ENCODE data around the gene C12orf43. TPM values are rescaled to one million over a fixed set of nuclear protein-coding genes. Genes with fewer than 3 reads are reported as not detected.

The C12orf43 gene
- total and polyA plus RNA-seq, 2 of the 4 experiments (the other 2 are of a cell fraction): 12.5 to 13.5 TPM

- H4K5ac ChIP-seq (ENCODE audit: low read depth, low read length): no peak overlapping the region
- H3K27me3 ChIP-seq (ENCODE audit: control insufficient read depth, insufficient read depth, low read length): peaks cover 14% of the 10 kb centered on the region
- TF ChIP-seq RFX5 (IDR thresholded peaks at IDR 0.05; ENCODE audit: low read depth, low read length): no peak
- no peak for TF ChIP-seq MXI1 (IDR thresholded peaks at IDR 0.05; ENCODE audit: borderline replicate concordance, low read depth, low read length)
- TF ChIP-seq BHLHE40 (IDR thresholded peaks at IDR 0.05; ENCODE audit: low read depth, low read length): no peak
- TF ChIP-seq MAFK (IDR thresholded peaks at IDR 0.05; ENCODE audit: low read depth, low read length): no peak
- no peak for TF ChIP-seq RAD21 (IDR thresholded peaks at IDR 0.05; ENCODE audit: low read length)
- TF ChIP-seq SMC3 (IDR thresholded peaks at IDR 0.05; ENCODE audit: low read depth, low read length): no peak
- TF ChIP-seq FOS (IDR thresholded peaks at IDR 0.05; ENCODE audit: low read depth, low read length): no peak
- TF ChIP-seq ELK1 (IDR thresholded peaks at IDR 0.05; ENCODE audit: borderline replicate concordance, low read depth, low read length): no peak
- TF ChIP-seq CEBPB (IDR thresholded peaks at IDR 0.05; ENCODE audit: low read depth, low read length): no peak
- TF ChIP-seq NFE2L2 (IDR thresholded peaks at IDR 0.05; ENCODE audit: low read depth, low read length): no peak
- no peak for TF ChIP-seq CTCF (conservative IDR thresholded peaks at IDR 0.05; ENCODE audit: low read depth, low read length)
- no peak for TF ChIP-seq CHD1 (IDR thresholded peaks at IDR 0.05; ENCODE audit: low read depth, low read length)
- TF ChIP-seq RCOR1 (IDR thresholded peaks at IDR 0.05; ENCODE audit: insufficient replicate concordance, low read length): no peak
- TF ChIP-seq POLR2A (IDR thresholded peaks at IDR 0.05; ENCODE audit: low read depth, low read length): no peak
- TF ChIP-seq USF2 (IDR thresholded peaks at IDR 0.05; ENCODE audit: low read depth, low read length): no peak
- no peak for TF ChIP-seq MAZ (IDR thresholded peaks at IDR 0.05; ENCODE audit: borderline replicate concordance, low read depth, low read length)
- 23% methylated on average over 3 of the region's 7 CpGs; no CpG with 5 or more reads in 1 of the 2 experiments for WGBS, 2 experiments (ENCODE audit: extremely low coverage in 2 of 2, insufficient read length in 1 of 2)
- no peak overlapping the region for H3K4ac ChIP-seq (ENCODE audit: low read depth, low read length)
- no peak overlapping the region for H2AFZ ChIP-seq (replicated peaks; ENCODE audit: low read length, poor library complexity)
- dilution Hi-C loops (cut with HindIII; ENCODE audit: low sequenced_read_pairs, unreplicated experiment): no loop called here
- no peaks in the 10 kb centered on the region for H3K79me1 ChIP-seq (ENCODE audit: low read depth in 1 of 2, low read length in 2 of 2)
- ATAC-seq (ENCODE audit: low read depth) (no peak), DNase-seq (no peak)
- no peak overlapping the region for H3K9ac ChIP-seq (ENCODE audit: low read depth, low read length)
- CTCF ChIA-PET: no interaction called here
- no peak overlapping the region for H2BK15ac ChIP-seq (ENCODE audit: low read depth, low read length)
- BruUV-seq (replicated peaks): no TSS peak
- H2BK5ac ChIP-seq (ENCODE audit: low read depth, low read length, poor library complexity, severe bottlenecking): no peak overlapping the region
- no peaks in the 10 kb centered on the region for H3K4me1 ChIP-seq (ENCODE audit: control insufficient read depth, insufficient read depth, low read length)
- no peak overlapping the region for H3K56ac ChIP-seq (ENCODE audit: extremely low read depth, insufficient read depth, low read length)
- no peak overlapping the region for H3K27ac ChIP-seq (ENCODE audit: insufficient read depth, low read length)
- H2BK20ac ChIP-seq (ENCODE audit: low read depth, low read length): no peak overlapping the region
- H3K4me2 ChIP-seq (ENCODE audit: low read depth, low read length): no peak overlapping the region
- H3K23ac ChIP-seq (ENCODE audit: low read depth, low read length): no peak overlapping the region
- H3K14ac ChIP-seq (replicated peaks; ENCODE audit: low read depth, low read length): no peak overlapping the region
- no peak overlapping the region for H3K4me3 ChIP-seq (ENCODE audit: insufficient read depth, low read depth, low read length)
- H2BK120ac ChIP-seq (ENCODE audit: low read depth, low read length): no peak overlapping the region
- no peak overlapping the region for H3K18ac ChIP-seq (ENCODE audit: low read depth, low read length)
- no peak overlapping the region for H4K91ac ChIP-seq (ENCODE audit: insufficient read depth, low read depth, low read length)
- intact Hi-C loops (cut with micrococcal nuclease): no loop called here
- POLR2A ChIA-PET (ENCODE audit: unreplicated experiment): no interaction called here
- no peaks in the 10 kb centered on the region for H3K9me1 ChIP-seq (ENCODE audit: insufficient read depth, low read length)
- no peak overlapping the region for H2AK5ac ChIP-seq (ENCODE audit: low read depth, low read length)
- no peaks in the 10 kb centered on the region for H4K20me1 ChIP-seq (ENCODE audit: insufficient read depth, low read length)
- no peak overlapping the region for H2AK9ac ChIP-seq (replicated peaks; ENCODE audit: low read depth, low read length, poor library complexity)
- no peak overlapping the region for H4K8ac ChIP-seq (ENCODE audit: low read depth in 2 of 2, low read length in 2 of 2)
- H3K9me3 ChIP-seq (ENCODE audit: control insufficient read depth, insufficient read depth, low read length): no peaks in the 10 kb centered on the region
- H3K36me3 ChIP-seq (ENCODE audit: control insufficient read depth, insufficient read depth, low read length): no peaks in the 10 kb centered on the region
- in situ Hi-C loops (cut with MboI; ENCODE audit: low sequenced_read_pairs): no loop called here
Measured at GRCh38 chr12:121048442-121048841, 32.2 kb upstream of the C12orf43 start.
